GM12892 (cell line): ENCODE measurements around the gene PRAMEF5.
"Not testable (repeated sequence)": the region's sequence is repeated elsewhere in the genome, so short reads cannot be mapped to it uniquely, and the experiment has no call there.

Experiments used
- POLR2AphosphoS5 ChIP-seq: IDR thresholded peaks from 2 replicates; pipeline ENCODE4 v1.6.1; 2011; ENCODE audit warnings: low read depth, low read length, control low read depth
- TAF1 ChIP-seq: IDR thresholded peaks from 2 replicates; pipeline ENCODE4 v1.6.1; 2011; ENCODE audit warnings: low read depth, mild to moderate bottlenecking, control low read depth, low read length, borderline replicate concordance

- TF ChIP-seq POLR2AphosphoS5, TAF1: not testable (repeated sequence)
Observed at GRCh38 chr1:13222788-13223187, 31.2 kb upstream of the PRAMEF5 start.
